ENCODE measurements around the gene PCBP2. TPM values are rescaled to one million over a fixed set of nuclear protein-coding genes. Genes with fewer than 3 reads are reported as not detected.

PCBP2 gene
- total and polyA plus RNA-seq, 10 of the 15 experiments (the other 5 are each of a cell fraction or from before 2014, with no cell fraction given): 109 to 803 (median 327) TPM

DNA sequence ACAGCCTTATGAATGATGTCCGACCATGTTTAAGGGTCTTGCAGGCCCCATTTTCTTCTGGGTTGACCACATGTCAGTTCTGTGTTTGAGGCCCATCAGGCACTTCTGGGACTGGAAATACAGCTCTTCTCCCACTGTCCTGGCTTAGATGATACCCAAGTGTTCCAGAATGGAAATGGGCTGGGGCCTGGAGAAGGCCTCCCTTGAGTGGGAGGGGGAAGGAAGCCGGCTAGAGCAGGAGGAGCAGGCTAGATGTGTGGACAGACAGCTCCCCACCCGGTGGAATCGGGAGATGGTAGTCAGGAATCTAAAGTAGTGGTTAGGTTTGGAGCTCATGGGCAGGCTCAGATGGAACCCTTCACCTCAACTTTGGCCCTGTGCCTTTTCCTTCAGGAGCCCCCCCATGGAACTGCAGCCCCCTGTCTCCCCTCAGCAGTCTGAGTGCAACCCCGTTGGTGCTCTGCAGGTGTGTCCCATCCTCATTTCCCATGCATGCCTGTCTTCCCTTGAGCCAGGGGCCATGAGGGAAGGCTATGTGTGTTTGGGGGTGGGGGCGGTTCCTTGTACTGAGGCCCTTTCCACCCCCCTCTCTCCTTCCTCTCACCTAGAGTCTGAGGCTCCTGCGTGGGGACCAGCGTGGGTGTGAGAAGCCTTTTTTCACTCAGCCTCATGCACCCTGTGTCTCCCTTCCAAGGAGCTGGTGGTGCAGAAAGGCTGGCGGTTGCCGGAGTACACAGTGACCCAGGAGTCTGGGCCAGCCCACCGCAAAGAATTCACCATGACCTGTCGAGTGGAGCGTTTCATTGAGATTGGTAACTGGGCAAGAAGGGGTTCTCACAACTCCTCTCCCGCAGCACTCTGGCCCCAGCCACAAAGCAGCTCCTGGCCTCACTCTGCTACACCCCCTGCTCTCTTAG lies 52.4 kb downstream of the PCBP2 start:
- intact Hi-C loops (cut with micrococcal nuclease; ENCODE audit: unreplicated experiment): loop anchor here (5.0 kb wide), 1 partner anchor 52 kb away; the partner anchor contains the start of gene PCBP2
- no peak overlapping the region for H3K4me3 ChIP-seq
- DNase-seq (ENCODE audit: low read depth, low spot score) (no peak), ATAC-seq (no peak), FAIRE-seq (no peak)
- no peaks in the 10 kb centered on the region for H4K20me1 ChIP-seq (ENCODE audit: control insufficient read depth, insufficient read depth)
- no peak overlapping the region for H2AFZ ChIP-seq (ENCODE audit: control insufficient read depth, low read depth, low read length)
- H3K9ac ChIP-seq (ENCODE audit: control insufficient read depth, insufficient read depth, low read length): no peak overlapping the region
- no TSS peak for BruUV-seq (replicated peaks)
- 91% methylated on average over 14 of the region's 14 CpGs for WGBS (ENCODE audit: insufficient coverage, insufficient replicate concordance, low lambda C conversion rate, missing lambda C conversion rate)
- ChIA-PET CTCF (interaction anchor here (0.7 to 2.5 kb wide), 4 partner anchors 9 to 159 kb away, joined by 3 to 10 read pairs (median 4); no protein-coding TSS in a partner anchor), SMC1A (ENCODE audit: uncharacterized antibody, unreplicated experiment) (interaction anchor here (0.6 kb wide), 1 partner anchor 117 kb away, joined by 3 read pairs; no protein-coding TSS in a partner anchor), RAD21 (ENCODE audit: unreplicated experiment) (interaction anchor here (1.1 kb wide), 1 partner anchor 123 kb away, joined by 3 read pairs; no protein-coding TSS in a partner anchor), POLR2A (interaction anchor here (0.6 to 1.3 kb wide), 3 partner anchors 25 to 180 kb away, joined by 3 to 4 read pairs (median 4); no protein-coding TSS in a partner anchor)
- H3K9me3 ChIP-seq (replicated peaks; ENCODE audit: control insufficient read depth, insufficient read depth, low read length): no peaks in the 10 kb centered on the region
- H3K27ac ChIP-seq (ENCODE audit: control insufficient read depth, insufficient read depth): no peak overlapping the region
- H3K79me2 ChIP-seq (ENCODE audit: control insufficient read depth, insufficient read depth, low read length): peaks cover 8% of the 10 kb centered on the region
- peaks cover 9 to 12% of the 10 kb centered on the region in 2 experiments; a peak in 2 of 4 replicates for H3K36me3 ChIP-seq (ENCODE audit: control insufficient read depth in 2 of 2, insufficient read depth in 2 of 2, low read length in 1 of 2)
- peaks cover 10% of the 10 kb centered on the region for H3K4me1 ChIP-seq (ENCODE audit: control insufficient read depth, insufficient read depth, low read length)
- no peaks in the 10 kb centered on the region for H3K27me3 ChIP-seq (replicated peaks in 1 of 2; ENCODE audit: control insufficient read depth in 2 of 2, insufficient read depth in 2 of 2, low read length in 1 of 2)
- no peak overlapping the region for H3K4me2 ChIP-seq (ENCODE audit: control insufficient read depth, insufficient read depth)
- in situ Hi-C loops (cut with MboI): no loop called here
- no peak for TF ChIP-seq KAT2A (conservative IDR thresholded peaks at IDR 0.05; ENCODE audit: control insufficient read depth, low read depth, low read length)
- TF ChIP-seq POU2F2 (IDR thresholded peaks at IDR 0.05; ENCODE audit: borderline replicate concordance, low read depth, low read length): no peak
- no peak for TF ChIP-seq IRF4 (IDR thresholded peaks at IDR 0.05; ENCODE audit: low read depth, low read length)
- no peak for TF ChIP-seq TARDBP (IDR thresholded peaks at IDR 0.05; ENCODE audit: borderline replicate concordance)
- TF ChIP-seq NFXL1 (IDR thresholded peaks at IDR 0.05; ENCODE audit: borderline replicate concordance): no peak
- TF ChIP-seq, protein P1, sequence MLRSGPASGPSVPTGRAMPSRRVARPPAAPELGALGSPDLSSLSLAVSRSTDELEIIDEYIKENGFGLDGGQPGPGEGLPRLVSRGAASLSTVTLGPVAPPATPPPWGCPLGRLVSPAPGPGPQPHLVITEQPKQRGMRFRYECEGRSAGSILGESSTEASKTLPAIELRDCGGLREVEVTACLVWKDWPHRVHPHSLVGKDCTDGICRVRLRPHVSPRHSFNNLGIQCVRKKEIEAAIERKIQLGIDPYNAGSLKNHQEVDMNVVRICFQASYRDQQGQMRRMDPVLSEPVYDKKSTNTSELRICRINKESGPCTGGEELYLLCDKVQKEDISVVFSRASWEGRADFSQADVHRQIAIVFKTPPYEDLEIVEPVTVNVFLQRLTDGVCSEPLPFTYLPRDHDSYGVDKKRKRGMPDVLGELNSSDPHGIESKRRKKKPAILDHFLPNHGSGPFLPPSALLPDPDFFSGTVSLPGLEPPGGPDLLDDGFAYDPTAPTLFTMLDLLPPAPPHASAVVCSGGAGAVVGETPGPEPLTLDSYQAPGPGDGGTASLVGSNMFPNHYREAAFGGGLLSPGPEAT (IDR thresholded peaks at IDR 0.05; ENCODE audit: low read depth): no peak
- no peak for TF ChIP-seq HSF1 (IDR thresholded peaks at IDR 0.05; ENCODE audit: low read depth, low read length)
- no peak for TF ChIP-seq SIN3A (IDR thresholded peaks at IDR 0.05; ENCODE audit: low read depth, low read length)
- TF ChIP-seq CUX1 (IDR thresholded peaks at IDR 0.05; ENCODE audit: insufficient replicate concordance, low read depth, low read length): no peak
- TF ChIP-seq ATF7 (IDR thresholded peaks at IDR 0.05; ENCODE audit: low read depth): no peak
- TF ChIP-seq TCF3 (IDR thresholded peaks at IDR 0.05; ENCODE audit: borderline replicate concordance, insufficient read depth, low read depth, low read length): no peak
- TF ChIP-seq RCOR1 (conservative IDR thresholded peaks at IDR 0.05; ENCODE audit: low read depth, low read length): no peak

All from GM12878 (cell line).